Stimulated activated CD4-positive, alpha-beta T cell treated with anti-CD3 and anti-CD28 coated beads, Interleukin-2, amount 100 ng/mL, for 4 hours (primary cell): ENCODE results near the gene PPP3R2.
"Not testable (repeated sequence)": the region's sequence is repeated elsewhere in the genome, so short reads cannot be mapped to it uniquely, and the experiment has no call there.

Experiments used
- DNase-seq: peaks from one replicate; pipeline ENCODE4 v3.0.0-alpha.2; 2020; ENCODE audit warnings: low read depth

PPP3R2 gene

DNA sequence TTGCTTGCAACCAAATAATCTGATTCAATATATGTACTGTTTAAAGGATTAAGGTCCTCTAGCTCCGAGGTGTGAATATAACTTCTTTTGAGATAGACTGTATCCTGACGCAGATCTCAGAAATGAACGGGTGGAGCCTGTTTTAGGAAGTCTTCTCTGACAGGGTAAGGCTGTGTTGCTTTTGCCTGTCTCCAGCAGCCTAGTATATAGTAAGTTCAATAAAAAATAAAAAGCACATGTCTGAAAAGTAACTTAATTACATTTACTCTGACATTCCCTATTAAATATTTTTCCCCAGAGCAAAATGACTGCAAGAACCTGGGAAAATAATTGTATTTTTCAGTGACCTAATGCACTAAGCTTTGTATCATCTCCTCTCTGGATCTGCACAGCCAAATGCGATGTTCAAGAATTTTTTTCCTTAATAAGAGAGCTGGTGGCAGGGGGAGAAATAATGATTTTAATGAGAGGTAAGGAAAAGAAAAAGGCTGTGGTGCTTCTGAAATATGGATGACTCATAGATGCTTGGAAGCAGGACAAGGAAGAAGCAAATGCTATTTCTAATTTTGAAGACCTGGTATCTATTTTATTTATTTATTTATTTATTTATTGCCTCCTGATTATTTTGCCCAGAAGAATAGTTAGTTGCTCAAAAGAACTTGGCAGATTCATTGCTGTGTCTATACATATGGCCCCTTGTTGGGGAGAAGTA, 7.3 kb downstream of the PPP3R2 start:
- DNase-seq, result no peak

DNA sequence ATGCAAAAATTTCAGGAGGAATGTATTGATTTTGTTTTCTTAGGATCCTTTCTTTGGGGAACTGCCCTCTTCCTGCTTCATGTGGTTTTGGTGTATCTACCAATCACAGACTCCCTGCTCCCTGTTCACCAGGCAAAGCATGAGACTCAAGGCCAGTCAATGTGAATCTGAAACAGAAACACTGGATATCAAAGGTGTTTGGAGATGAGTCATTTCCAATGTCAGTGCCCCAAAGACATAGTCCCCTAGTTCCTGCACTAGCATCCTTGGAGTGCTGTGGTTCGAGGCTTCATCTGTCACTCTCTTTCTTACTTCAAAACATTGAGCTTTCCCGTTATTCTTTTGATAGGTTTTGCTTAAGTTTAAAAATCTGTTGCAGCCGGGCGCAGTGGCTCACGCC, 8.1 kb downstream of the PPP3R2 start:
- DNase-seq, result no peak

GRCh38 chr9:101585740-101586139, 9.0 kb downstream of the PPP3R2 start:
- no peak for DNase-seq

DNA sequence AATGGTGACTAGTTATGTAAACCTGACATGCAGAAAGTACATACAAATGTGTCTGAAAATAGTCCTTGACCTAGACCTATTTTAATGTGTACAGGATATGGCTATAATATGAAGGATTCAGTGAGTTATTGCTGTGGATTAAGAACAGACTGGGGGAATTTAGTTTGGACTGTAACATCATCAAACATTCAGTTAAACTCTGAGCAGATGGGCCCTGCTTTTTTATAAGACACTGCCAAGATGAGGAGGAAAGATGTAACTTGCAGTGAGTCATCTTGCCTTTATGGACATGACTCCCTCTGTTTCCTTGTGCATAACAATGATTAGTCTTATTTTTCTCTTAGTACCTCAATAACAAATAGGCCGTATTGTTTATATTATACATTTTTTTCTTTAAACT, 12.2 kb downstream of the PPP3R2 start:
- no peak for DNase-seq

DNA sequence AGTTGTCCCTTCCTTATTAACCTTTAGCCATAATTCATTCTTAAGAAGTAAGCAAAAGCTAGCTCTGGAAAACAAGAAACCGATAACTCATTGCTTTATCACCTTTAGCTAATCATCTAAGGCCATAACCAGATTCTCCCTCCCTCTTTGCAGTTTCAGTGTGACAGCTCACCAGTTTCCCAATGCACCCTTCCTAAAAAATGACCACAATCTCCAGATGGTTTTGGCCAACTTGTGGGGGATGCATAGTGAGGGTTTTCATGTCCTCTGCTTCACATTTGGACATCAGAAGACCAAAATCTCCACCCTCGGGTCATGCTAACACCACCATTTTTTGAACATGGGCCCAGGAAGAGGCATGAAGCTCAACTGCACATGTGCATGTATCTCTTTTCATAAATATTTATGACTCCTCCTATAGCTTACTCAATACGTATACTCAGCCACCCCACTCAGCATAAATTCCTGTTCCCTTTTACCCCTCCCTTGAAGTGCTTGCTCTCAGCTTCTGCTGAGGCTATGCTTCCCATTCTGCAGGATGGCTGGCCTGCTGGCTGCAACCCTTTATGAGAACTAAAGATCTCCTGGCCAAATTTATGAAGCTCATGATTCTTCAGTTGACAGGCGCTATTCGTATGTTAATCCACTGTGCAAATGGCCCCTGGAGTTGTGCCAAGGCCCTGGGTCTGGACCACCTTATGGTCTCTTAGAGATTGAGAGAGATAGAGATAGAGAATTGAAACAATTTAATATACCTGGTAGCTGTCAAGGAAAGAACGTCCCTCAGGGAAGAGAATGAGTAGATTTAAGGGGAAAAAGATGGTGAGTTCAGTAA, 14.8 kb downstream of the PPP3R2 start:
- no peak for DNase-seq

DNA sequence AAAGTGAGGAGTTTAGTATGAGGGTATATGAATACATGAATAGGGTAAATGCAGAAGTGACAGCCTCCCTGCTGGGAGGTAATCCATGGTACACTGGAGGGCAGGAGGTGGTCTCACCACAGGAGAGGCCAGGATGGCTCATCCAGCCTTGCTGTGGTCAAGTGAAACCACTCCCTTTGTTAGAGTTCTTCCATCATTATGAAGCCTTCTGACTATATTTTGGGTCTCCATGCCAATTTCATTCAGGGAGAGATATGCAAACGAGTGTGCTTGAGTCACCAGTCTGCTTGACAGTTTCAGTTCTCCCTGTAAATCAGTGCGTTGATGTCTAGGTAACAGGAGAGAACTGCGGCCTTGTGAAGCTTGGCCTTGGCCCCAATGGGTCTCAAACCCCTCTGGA, 16.4 kb downstream of the PPP3R2 start:
- DNase-seq, result no peak

DNA sequence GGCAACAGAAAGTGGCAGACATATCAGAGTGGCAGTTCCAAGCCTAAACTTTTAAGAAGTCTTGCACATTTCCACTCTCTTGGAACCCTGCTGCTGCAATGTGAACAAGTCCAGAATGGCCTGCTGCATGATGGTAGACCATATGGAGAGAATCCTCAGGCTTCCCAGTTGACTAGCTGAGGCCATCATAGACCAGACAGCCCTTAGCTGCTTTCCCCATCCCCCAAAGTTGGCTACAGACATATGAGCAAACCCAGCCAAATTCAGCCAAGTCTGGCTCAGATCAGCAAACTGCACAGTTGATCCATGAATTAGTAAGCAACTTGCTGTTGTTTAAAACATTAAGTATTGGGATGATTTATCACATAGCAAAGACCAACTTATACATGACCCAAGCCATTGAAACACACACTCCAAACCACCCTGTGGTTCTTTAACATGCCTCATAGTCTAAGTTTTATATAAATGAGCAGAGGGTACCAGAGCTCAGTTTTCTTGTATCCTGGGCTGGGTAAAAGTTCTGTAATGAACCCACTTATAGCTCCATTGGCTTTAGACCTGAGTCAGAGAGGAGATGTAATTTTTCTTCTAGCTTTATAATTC, 19.9 kb downstream of the PPP3R2 start:
- no peak for DNase-seq

- DNase-seq, result no peak
These were observed 22.5 kb downstream of the PPP3R2 start for GRCh38 chr9:101572316-101572715.

DNA sequence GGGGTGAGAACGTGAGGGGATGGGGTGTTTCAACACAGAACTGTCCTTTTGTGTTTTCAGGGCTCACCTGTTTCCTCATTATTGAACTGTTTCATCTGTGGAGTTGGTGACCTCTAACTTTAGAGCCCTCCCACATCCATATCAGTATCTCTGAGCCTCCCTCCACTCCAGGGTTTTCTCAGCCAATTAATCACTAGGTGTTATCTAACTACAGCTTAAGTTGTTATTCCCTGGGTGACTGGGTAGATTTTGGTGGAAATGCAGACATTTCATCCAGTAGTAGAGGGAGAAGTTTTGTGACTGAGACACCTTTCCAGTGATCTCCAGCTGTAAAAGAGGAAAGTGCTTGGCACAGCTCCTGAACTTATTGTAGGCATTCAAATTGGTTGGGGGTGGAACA, 23.7 kb downstream of the PPP3R2 start:
- no peak for DNase-seq

- DNase-seq, result no peak
These were observed 24.8 kb downstream of the PPP3R2 start for GRCh38 chr9:101569741-101570501.

DNA sequence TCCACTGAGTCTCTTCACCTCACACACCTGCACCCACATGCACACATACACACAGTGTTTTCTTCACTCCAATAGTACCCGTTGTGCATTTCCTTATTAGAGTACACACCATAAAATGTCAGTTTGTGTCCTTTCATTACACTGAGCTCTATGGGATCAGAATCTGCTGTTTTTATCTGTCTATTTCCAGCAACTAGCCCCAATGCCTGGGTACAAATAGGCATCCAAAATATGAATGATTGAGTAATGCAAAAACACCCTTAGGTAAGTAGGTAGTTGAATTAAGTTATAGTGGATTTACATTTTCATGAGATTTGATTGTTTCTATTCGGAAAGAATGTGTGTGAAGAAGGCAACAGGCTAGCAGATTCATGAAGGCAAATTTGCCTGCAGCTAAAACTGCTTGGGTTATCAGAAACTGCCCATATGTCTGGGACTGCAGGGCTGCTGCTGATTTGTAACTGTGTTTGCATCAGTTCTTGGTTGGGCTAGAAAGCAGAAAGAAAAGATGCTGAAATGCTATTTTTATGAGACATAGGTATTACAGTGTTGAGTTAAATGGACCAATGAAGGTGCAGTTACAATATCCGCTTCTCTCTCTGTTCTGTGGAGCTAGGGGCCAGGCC, 26.9 kb downstream of the PPP3R2 start:
- DNase-seq, result no peak

- DNase-seq, result no peak
These were observed 27.7 kb downstream of the PPP3R2 start for GRCh38 chr9:101566904-101567724.

- no peak for DNase-seq
These were observed 30.5 kb downstream of the PPP3R2 start for GRCh38 chr9:101564252-101564651.

DNA sequence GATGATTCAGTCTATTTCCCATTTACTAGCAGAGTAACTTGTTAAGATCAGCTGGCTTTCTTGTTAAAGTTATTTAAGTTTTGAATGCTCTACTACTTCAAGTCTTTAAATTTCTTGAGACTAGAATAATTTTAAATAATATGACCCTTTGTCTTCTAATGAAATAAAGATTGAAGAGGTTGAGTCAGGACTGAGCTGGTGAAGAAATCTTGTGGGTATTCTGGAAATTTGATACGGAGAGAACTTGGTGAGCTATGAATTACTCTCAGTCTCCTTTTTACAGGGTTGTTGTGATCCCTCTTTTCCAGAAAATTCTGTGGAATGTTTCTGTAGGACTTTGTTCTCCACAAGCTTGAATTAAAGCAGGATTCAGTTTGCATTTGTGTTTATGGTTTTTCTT, 31.8 kb downstream of the PPP3R2 start:
- DNase-seq, result no peak

- DNase-seq, result no peak
These were observed 33.0 kb downstream of the PPP3R2 start for GRCh38 chr9:101561740-101562139.

DNA sequence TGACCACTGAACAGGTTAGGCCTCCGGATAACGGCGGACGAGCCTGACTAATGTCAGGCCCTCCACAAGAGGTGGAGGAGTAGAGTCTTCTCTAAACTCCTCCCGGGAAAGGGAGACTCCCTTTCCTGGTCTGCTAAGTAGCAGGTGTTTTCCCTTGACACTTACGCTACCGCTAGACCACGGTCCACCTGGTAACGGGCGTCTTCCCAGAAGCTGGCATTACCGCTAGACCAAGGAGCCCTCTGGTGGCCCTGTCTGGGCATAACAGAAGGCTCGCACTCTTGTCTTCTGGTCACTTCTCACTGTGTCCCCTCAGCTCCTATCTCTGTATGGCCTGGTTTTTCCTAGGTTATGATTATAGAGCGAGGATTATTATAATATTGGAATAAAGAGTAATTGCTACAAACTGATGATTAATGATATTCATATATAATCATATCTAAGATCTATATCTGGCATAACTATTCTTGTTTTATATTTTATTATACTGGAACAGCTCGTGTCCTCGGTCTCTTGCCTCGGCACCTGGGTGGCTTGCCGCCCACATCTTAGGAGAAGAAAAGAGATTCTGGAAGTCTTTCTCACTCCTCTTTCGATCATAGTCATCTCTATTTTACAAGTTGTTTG, 45.2 kb downstream of the PPP3R2 start:
- DNase-seq, result not testable (repeated sequence)

- DNase-seq, result no peak
These were observed 51.6 kb downstream of the PPP3R2 start for GRCh38 chr9:101543098-101543735.
